T47D (cell line): ENCODE data around the gene USP24.
"Not testable (repeated sequence)": the region's sequence is repeated elsewhere in the genome, so short reads cannot be mapped to it uniquely, and the experiment has no call there.

Source experiments
- DNase-seq, 2 experiments: peaks; one replicate each; pipeline versions ENCODE4 v3.0.0 to v3.0.0-alpha.2; 2011 to 2012; ENCODE audit warnings: low read depth in 1 of 2, low spot score in 1 of 2
- JUND ChIP-seq: IDR thresholded peaks from 2 replicates; pipeline ENCODE4 v1.6.1; 2012; ENCODE audit warnings: low read depth
- in situ Hi-C: cut with HindIII; loops from 2 replicates; pipeline ENCODE4 v1.10.0; 2016; ENCODE audit warnings: low sequenced_read_pairs, low pct_unique_long_range_greater_than_20kb

Gene USP24

GRCh38 chr1:55203064-55203463 lies 12.1 kb downstream of the USP24 start:
- no peak for TF ChIP-seq JUND
- in situ Hi-C loops = no loop called here
- DNase-seq = no peak

- DNase-seq = no peak
- TF ChIP-seq JUND = no peak
- in situ Hi-C loops = no loop called here
Measured at GRCh38 chr1:55200667-55201066, 14.5 kb downstream of the USP24 start.

- DNase-seq, in situ Hi-C loops: not testable (repeated sequence)
Measured at GRCh38 chr1:55199735-55200134, 15.4 kb downstream of the USP24 start.

- in situ Hi-C loops = no loop called here
- no peak for DNase-seq
- TF ChIP-seq JUND = no peak
Measured at GRCh38 chr1:55198044-55198443, 17.1 kb downstream of the USP24 start.

DNA sequence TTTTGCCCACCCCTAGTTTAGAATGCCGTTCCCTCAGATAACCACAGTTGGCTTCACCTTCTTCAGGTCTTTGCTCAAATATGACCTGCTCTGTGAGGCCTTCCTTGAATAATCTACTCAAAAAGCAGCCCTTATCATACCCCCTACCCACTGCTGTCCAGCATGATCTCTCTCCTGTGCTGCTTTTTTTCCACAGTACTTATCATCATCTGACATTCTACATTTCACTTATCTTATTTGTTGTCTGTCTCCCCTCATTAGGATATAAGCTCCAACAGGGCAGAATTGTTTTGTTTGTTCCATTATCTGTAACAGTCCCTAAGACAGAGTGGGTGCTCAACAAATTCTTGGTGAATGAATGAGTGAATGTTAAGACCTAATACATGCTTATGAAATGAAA lies 18.1 kb downstream of the USP24 start:
- DNase-seq = no peak
- in situ Hi-C loops = no loop called here
- no peak for TF ChIP-seq JUND

GRCh38 chr1:55196433-55197035 lies 18.6 kb downstream of the USP24 start:
- in situ Hi-C loops = no loop called here
- TF ChIP-seq JUND = no peak
- no peak for DNase-seq

DNA sequence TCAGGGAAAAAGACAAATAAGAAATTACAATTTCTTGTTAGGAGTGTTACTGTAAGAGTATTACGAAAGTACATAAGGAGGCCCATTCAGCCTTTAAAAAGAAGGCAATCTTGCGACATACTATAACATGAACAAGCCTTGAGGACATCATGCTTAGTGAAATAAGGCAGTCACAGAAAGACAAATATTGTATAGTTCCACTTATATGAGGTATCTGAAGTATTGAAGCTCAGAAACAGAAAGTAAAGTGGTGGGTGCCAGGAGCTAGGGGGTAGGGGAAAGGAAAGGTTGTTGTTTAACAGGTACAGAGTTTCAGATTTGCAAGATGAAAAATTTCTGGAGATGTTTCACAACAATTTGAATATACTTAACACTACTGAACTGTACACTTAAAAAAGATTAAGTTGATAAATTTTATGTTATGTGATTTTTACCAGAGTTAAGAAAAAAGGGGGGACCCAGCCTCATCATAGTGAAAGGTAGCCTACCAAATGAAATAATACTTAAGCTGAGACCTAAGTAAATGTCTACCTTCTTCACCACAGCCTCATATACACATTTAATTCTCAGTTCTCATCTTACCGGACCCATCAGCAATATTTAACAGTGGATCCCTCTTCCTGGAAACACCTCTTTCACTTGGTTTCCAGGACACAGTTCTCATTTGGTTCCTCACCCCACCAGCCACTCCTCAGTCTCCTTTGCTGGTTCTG lies 19.5 kb downstream of the USP24 start:
- in situ Hi-C loops = no loop called here
- no peak for TF ChIP-seq JUND
- DNase-seq = no peak

DNA sequence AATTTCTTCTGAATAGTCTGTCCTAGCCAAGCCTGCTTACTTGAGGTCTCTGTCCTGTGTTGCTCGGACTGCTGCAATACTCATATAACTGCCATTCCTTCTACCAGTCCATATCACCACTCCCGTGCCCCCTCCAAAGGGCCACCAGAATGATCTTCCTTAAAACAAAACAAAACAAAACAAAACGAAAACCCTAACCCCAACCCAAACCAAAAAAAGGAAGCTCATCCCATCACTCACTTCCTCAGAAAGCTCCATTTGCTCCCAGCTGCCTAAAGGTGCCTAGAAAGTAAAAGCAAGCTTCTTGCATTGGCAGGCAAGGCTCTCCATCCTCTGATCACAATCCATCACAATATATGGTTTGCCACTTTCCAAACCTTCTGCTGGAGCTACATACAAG lies 20.3 kb downstream of the USP24 start:
- TF ChIP-seq JUND = no peak
- in situ Hi-C loops = no loop called here
- no peak for DNase-seq

GRCh38 chr1:55192093-55192492 lies 23.1 kb downstream of the USP24 start:
- in situ Hi-C loops = no loop called here
- no peak for TF ChIP-seq JUND
- DNase-seq = no peak

DNA sequence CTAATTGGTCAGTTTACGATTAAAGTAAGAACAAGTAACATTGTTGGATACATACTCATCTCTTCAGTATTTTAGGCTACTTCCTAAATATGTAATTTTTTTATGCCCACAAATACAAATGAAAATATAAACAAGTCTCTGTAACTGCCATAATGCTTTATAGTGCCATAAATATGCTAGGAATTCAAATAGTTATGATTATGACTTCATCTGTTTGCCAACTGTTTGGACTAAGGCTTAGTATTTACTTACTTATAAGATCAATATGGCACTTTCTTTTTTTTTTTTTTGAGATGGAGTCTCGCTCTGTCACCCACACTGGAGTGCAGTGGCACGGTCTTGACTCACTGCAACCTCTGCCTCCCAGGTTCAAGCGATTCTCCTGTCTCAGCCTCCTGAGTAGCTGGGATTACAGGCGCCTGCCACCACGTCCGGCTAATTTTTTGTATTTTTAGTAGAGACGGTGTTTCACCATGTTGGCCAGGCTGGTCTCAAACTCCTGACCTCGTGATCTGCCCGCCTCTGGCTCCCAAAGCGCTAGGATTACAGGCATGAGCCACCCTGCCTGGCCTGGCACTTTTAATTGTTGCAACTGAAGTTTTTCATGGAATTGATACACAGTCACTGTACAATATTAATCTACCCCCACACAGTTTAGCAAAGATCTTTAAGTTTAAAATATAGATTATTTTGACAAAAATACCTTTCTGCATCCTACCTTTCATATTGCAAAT lies 23.8 kb downstream of the USP24 start:
- TF ChIP-seq JUND = peak; percentile 33; the same call in 1 of the 2 replicates
- peak in 1 of 2 experiments; percentile 49 for DNase-seq
- in situ Hi-C loops = not testable (repeated sequence)

DNA sequence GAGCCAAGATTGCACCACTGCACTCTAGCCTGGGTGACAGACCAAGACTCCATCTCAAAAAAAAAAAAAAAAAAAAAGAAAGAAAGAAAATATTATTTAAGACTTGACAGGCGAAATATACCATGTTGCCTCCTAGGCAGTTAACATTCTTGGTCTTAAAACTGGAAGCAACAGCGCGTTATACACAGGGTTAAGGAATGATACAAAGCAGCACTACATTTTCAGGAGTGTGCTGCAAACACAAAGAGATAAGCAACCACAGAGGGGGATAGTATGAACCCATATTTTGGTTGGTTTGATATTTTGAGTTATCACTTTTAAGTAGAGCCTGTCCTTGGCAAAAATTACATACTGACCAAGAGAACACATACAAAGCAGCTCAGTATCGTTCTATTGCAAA lies 25.1 kb downstream of the USP24 start:
- no peak for TF ChIP-seq JUND
- in situ Hi-C loops = no loop called here
- DNase-seq = no peak

DNA sequence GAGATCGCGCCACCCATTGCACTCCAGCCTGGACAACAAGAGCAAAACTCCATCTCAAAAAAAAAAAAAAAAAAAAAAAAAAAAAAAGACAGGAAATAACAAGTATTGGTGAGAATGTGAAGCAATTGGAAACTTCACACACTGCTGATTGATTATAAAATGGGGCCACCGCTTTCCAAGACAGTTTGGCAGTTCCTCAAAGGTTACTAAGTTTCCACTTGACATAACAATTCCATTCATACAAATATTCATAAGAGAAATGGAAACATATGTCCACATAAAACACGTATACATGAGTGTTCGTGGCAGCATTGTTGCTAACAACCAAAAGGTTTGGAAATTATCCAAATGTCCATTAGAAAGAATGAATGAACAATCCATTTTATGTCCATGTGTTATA lies 26.3 kb downstream of the USP24 start:
- no peak for DNase-seq
- TF ChIP-seq JUND = no peak
- in situ Hi-C loops = no loop called here

- no peak for TF ChIP-seq JUND
- in situ Hi-C loops = no loop called here
- no peak for DNase-seq
Measured at GRCh38 chr1:55185832-55186231, 29.3 kb downstream of the USP24 start.

GRCh38 chr1:55184859-55185258 lies 30.3 kb downstream of the USP24 start:
- in situ Hi-C loops = no loop called here
- no peak for TF ChIP-seq JUND
- DNase-seq = no peak
